H9 (cell line): ENCODE measurements around the gene FH. TPM values are rescaled to one million over a fixed set of nuclear protein-coding genes. Genes with fewer than 3 reads are reported as not detected.

Experiments used
- DNase-seq: peaks from one replicate; pipeline ENCODE4 v3.0.0-alpha.2; 2017
- H2AFZ ChIP-seq: one replicate; pipeline ENCODE4 v1.6.1; 2013; ENCODE audit warnings: mild to moderate bottlenecking, low read length, control low read depth, moderate library complexity
- H2AK5ac ChIP-seq: 2 replicates; pipeline ENCODE4 v1.6.1; 2013; ENCODE audit warnings: low read length, control low read depth, mixed read lengths; ENCODE audit not compliant: insufficient read length
- H2BK120ac ChIP-seq: one replicate; pipeline ENCODE4 v1.6.1; 2013; ENCODE audit warnings: low read depth, mild to moderate bottlenecking, low read length, control low read depth, inconsistent platforms; ENCODE audit not compliant: poor library complexity, severe bottlenecking
- H2BK12ac ChIP-seq: 2 replicates; pipeline ENCODE4 v1.6.1; 2013; ENCODE audit warnings: low read length, control low read depth, mixed read lengths, low read depth; ENCODE audit not compliant: insufficient read length
- H2BK15ac ChIP-seq: 2 replicates; pipeline ENCODE4 v1.6.1; 2013; ENCODE audit warnings: low read depth, low read length, control low read depth
- H2BK20ac ChIP-seq: one replicate; pipeline ENCODE4 v1.6.1; 2013; ENCODE audit warnings: low read depth, mild to moderate bottlenecking, low read length, control low read depth, inconsistent platforms; ENCODE audit not compliant: poor library complexity, severe bottlenecking
- H2BK5ac ChIP-seq: 2 replicates; pipeline ENCODE4 v1.6.1; 2013; ENCODE audit warnings: low read length, control low read depth, mixed read lengths; ENCODE audit not compliant: insufficient read length
- H3K14ac ChIP-seq: 2 replicates; pipeline ENCODE4 v1.6.1; 2013; ENCODE audit warnings: low read length, control low read depth; ENCODE audit not compliant: insufficient read depth
- H3K18ac ChIP-seq: 2 replicates; pipeline ENCODE4 v1.6.1; 2013; ENCODE audit warnings: low read depth, mild to moderate bottlenecking, mixed read lengths, low read length, control low read depth; ENCODE audit not compliant: insufficient read length
- H3K23ac ChIP-seq: 2 replicates; pipeline ENCODE4 v1.6.1; 2013; ENCODE audit warnings: low read length, control low read depth, mixed read lengths, low read depth; ENCODE audit not compliant: insufficient read length
- H3K23me2 ChIP-seq: 2 replicates; pipeline ENCODE4 v1.6.1; 2013; ENCODE audit warnings: low read depth, mild to moderate bottlenecking, mixed read lengths, low read length, control low read depth; ENCODE audit not compliant: insufficient read length, poor library complexity, severe bottlenecking
- H3K27ac ChIP-seq: 2 replicates; pipeline ENCODE4 v1.5.1; 2013; ENCODE audit warnings: low read length, control low read depth, mixed read lengths, low read depth; ENCODE audit not compliant: insufficient read length
- H3K27me3 ChIP-seq: 2 replicates; pipeline ENCODE4 v1.6.1; 2013; ENCODE audit warnings: low read length, control low read depth, inconsistent platforms; ENCODE audit not compliant: insufficient read depth
- H3K4ac ChIP-seq: 2 replicates; pipeline ENCODE4 v1.6.1; 2013; ENCODE audit warnings: low read depth, mild to moderate bottlenecking, control low read depth, inconsistent platforms, low read length, moderate library complexity
- H3K4me1 ChIP-seq: 2 replicates; pipeline ENCODE4 v1.6.1; 2013; ENCODE audit warnings: low read length, control low read depth, inconsistent platforms; ENCODE audit not compliant: insufficient read depth
- H3K4me2 ChIP-seq: 2 replicates; pipeline ENCODE4 v1.6.1; 2013; ENCODE audit warnings: low read length, control low read depth, mixed read lengths; ENCODE audit not compliant: insufficient read length, insufficient read depth
- H3K56ac ChIP-seq: 2 replicates; pipeline ENCODE4 v1.6.1; 2013; ENCODE audit warnings: low read depth, mild to moderate bottlenecking, mixed read lengths, low read length, control low read depth; ENCODE audit not compliant: insufficient read length
- H3K79me1 ChIP-seq: 2 replicates; pipeline ENCODE4 v1.6.1; 2013; ENCODE audit warnings: low read depth, mild to moderate bottlenecking, moderate library complexity, low read length, control low read depth, inconsistent platforms; ENCODE audit not compliant: insufficient read depth, poor library complexity, severe bottlenecking
- H3K79me2 ChIP-seq: 2 replicates; pipeline ENCODE4 v1.6.1; 2013; ENCODE audit warnings: low read length, control low read depth, inconsistent platforms; ENCODE audit not compliant: insufficient read depth
- H3K9ac ChIP-seq: 2 replicates; pipeline ENCODE4 v1.6.1; 2013; ENCODE audit warnings: low read length, control low read depth, mixed read lengths; ENCODE audit not compliant: insufficient read length; ENCODE audit errors: extremely low read depth
- H3K9me3 ChIP-seq: one replicate; pipeline ENCODE4 v1.6.1; 2013; ENCODE audit warnings: low read depth, low read length, inconsistent platforms; ENCODE audit not compliant: control insufficient read depth
- H3T11ph ChIP-seq: one replicate; pipeline ENCODE4 v1.6.1; 2013; ENCODE audit warnings: mild to moderate bottlenecking, low read length, control low read depth, inconsistent platforms
- H4K20me1 ChIP-seq: one replicate; pipeline ENCODE4 v1.6.1; 2013; ENCODE audit not compliant: control insufficient read depth, insufficient read length, insufficient read depth
- H4K5ac ChIP-seq: 2 replicates; pipeline ENCODE4 v1.6.1; 2013; ENCODE audit warnings: low read depth, mild to moderate bottlenecking, mixed read lengths, low read length, control low read depth; ENCODE audit not compliant: insufficient read length
- H4K8ac ChIP-seq: replicated peaks from 2 replicates; pipeline ENCODE4 v1.6.1; 2013; ENCODE audit warnings: low read length, control low read depth, mixed read lengths, low read depth; ENCODE audit not compliant: insufficient read length
- H4K91ac ChIP-seq: 2 replicates; pipeline ENCODE4 v1.6.1; 2013; ENCODE audit warnings: low read depth, mild to moderate bottlenecking, moderate library complexity, mixed read lengths, low read length, control low read depth; ENCODE audit not compliant: insufficient read length
- H3K27ac Mint-ChIP-seq, 3 experiments: 2 replicates in 2 of 3; 3 replicates in 1 of 3; pipeline ENCODE4 v1.8.0; 2020 to 2021; ENCODE audit warnings: mixed read lengths in 3 of 3, mild to moderate bottlenecking in 1 of 3, moderate library complexity in 1 of 3
- H3K27me3 Mint-ChIP-seq: 2 replicates; pipeline ENCODE4 v1.8.0; 2021; ENCODE audit warnings: low read depth, mild to moderate bottlenecking, moderate library complexity, mixed read lengths
- H3K36me3 Mint-ChIP-seq, 3 experiments: 2 replicates in 2 of 3; 3 replicates in 1 of 3; pipeline ENCODE4 v1.8.0; 2020 to 2021; ENCODE audit warnings: low read depth in 3 of 3, mixed read lengths in 3 of 3; ENCODE audit not compliant: insufficient read depth in 1 of 3
- H3K4me1 Mint-ChIP-seq, 2 experiments: 2 replicates each; pipeline ENCODE4 v1.8.0; 2020; ENCODE audit warnings: mixed read lengths in 2 of 2
- H3K4me3 Mint-ChIP-seq, 2 experiments: 2 replicates in 1 of 2; 3 replicates in 1 of 2; pipeline ENCODE4 v1.8.0; 2020 to 2021; ENCODE audit warnings: mild to moderate bottlenecking in 2 of 2, mixed read lengths in 2 of 2, moderate library complexity in 1 of 2
- H3K9me3 Mint-ChIP-seq, 2 experiments: 2 replicates in 1 of 2; 3 replicates in 1 of 2; pipeline ENCODE4 v1.8.0; 2020; ENCODE audit warnings: mild to moderate bottlenecking in 2 of 2, mixed read lengths in 2 of 2, moderate library complexity in 1 of 2
- WGBS: extraction: QIAGEN DNeasy Blood & Tissue Kit; methylation state at CpG from one replicate; pipeline ENCODE4 v1.1.7; 2013; ENCODE audit warnings: missing lambda C conversion rate, low lambda C conversion rate, mixed read lengths; ENCODE audit not compliant: insufficient read length; ENCODE audit errors: extremely low coverage; 5-methylcytosine and 5-hydroxymethylcytosine counted together
- total RNA-seq: library from RNA; stranded (reverse); gene quantifications from 2 replicates; pipeline ENCODE4 v1.2.1, GENCODE V29; 2021
- TF ChIP-seq, protein P1 (sequence below): fragments of 200-600 bp; sonication (generic); conservative IDR thresholded peaks from 3 replicates; pipeline ENCODE4 v1.8.0; 2021; ENCODE audit warnings: antibody characterized with exemption, mild to moderate bottlenecking

Gene FH
- total RNA-seq, 1 experiment from 2014 or later: 83.9 TPM

DNA sequence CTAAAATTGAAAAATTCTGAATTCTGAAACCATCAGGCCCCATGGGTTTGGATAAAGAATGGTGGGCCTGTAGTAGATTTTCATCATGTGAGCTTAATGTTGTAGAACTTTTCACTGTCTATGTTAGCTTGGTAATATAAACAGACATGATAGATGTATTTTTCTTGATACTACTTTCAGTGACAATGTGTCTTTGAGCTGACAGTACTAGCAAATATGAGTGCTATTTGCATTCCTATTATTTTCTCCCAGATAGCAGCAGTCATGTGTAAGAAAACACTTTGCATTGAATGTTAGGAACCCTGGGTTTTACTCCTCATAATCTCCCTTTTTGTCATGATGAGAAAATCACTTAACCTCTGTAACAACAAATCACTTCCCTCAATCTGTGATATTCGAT lies 30.8 kb upstream of the FH start:
- WGBS: no CpG with 5 or more reads among the region's 1 CpG
- Histone ChIP-seq H3K56ac (no peak overlapping the region), H3K14ac (no peak overlapping the region), H2AFZ (no peak overlapping the region), H3K27ac (no peak overlapping the region), H3K9me3 (no peaks in the 10 kb centered on the region), H4K8ac (no peak overlapping the region), H3K27me3 (no peaks in the 10 kb centered on the region), H3K79me1 (no peaks in the 10 kb centered on the region), H3K79me2 (no peaks in the 10 kb centered on the region), H4K20me1 (no peaks in the 10 kb centered on the region), H2BK120ac (no peak overlapping the region), H3K4ac (no peak overlapping the region), H3K4me2 (no peak overlapping the region), H3K9ac (no peak overlapping the region), H4K91ac (no peak overlapping the region), H2BK15ac (no peak overlapping the region), H2AK5ac (no peak overlapping the region), H3K4me1 (no peaks in the 10 kb centered on the region), H2BK12ac (no peak overlapping the region), H3T11ph (no peak overlapping the region), H3K23ac (no peak overlapping the region), H3K23me2 (no peaks in the 10 kb centered on the region), H2BK20ac (no peak overlapping the region), H2BK5ac (no peak overlapping the region), H4K5ac (no peak overlapping the region), H3K18ac (no peak overlapping the region)
- Mint-ChIP-seq H3K4me3 (no peak overlapping the region), H3K36me3 (no peaks in the 10 kb centered on the region), H3K9me3 (no peaks in the 10 kb centered on the region; a peak in 1 of 5 replicates), H3K27ac (no peak overlapping the region), H3K27me3 (peaks cover 4% of the 10 kb centered on the region), H3K4me1 (no peaks in the 10 kb centered on the region)
- TF ChIP-seq, protein P1, sequence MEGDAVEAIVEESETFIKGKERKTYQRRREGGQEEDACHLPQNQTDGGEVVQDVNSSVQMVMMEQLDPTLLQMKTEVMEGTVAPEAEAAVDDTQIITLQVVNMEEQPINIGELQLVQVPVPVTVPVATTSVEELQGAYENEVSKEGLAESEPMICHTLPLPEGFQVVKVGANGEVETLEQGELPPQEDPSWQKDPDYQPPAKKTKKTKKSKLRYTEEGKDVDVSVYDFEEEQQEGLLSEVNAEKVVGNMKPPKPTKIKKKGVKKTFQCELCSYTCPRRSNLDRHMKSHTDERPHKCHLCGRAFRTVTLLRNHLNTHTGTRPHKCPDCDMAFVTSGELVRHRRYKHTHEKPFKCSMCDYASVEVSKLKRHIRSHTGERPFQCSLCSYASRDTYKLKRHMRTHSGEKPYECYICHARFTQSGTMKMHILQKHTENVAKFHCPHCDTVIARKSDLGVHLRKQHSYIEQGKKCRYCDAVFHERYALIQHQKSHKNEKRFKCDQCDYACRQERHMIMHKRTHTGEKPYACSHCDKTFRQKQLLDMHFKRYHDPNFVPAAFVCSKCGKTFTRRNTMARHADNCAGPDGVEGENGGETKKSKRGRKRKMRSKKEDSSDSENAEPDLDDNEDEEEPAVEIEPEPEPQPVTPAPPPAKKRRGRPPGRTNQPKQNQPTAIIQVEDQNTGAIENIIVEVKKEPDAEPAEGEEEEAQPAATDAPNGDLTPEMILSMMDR: no peak
- no peak for DNase-seq
